HEK293 (cell line): ENCODE measurements around the gene ELOVL1.

ENCODE experiments used
- CTCF ChIA-PET: fragments of 350-600 bp; formaldehyde crosslinking; extraction: SDS; loops from one replicate; lab custom pipeline; 2021; ENCODE audit warnings: antibody characterized with exemption; lab: Yijun Ruan, JAX
- POLR2A ChIA-PET: fragments of 300-600 bp; formaldehyde crosslinking; extraction: SDS; loops from one replicate; lab custom pipeline; 2020; ENCODE audit warnings: antibody characterized with exemption, inconsistent platforms; lab: Yijun Ruan, JAX
- H3K27ac ChIP-seq: fragments of 200-500 bp; sonication (Bioruptor generic); 2 replicates; pipeline ENCODE4 v1.5.1; 2014; ENCODE audit warnings: low read depth, low read length, control low read depth, inconsistent platforms; ENCODE audit errors: extremely low read depth
- H3K36me3 ChIP-seq, 2 experiments: fragments of 200-500 bp in 1 of 2; sonication (Bioruptor generic) in 1 of 2; 1 replicate in 1 of 2; 2 replicates in 1 of 2; pipeline ENCODE4 v1.5.1; 2014 to 2017; ENCODE audit warnings: inconsistent platforms in 2 of 2, low read length in 2 of 2; ENCODE audit not compliant: control insufficient read depth in 2 of 2, insufficient read depth in 1 of 2
- H3K4me1 ChIP-seq: fragments of 200-500 bp; sonication (Bioruptor generic); 2 replicates; pipeline ENCODE4 v1.5.1; 2014; ENCODE audit warnings: mild to moderate bottlenecking, low read length, inconsistent platforms; ENCODE audit not compliant: control insufficient read depth, insufficient read depth
- H3K4me3 ChIP-seq: 2 replicates; pipeline ENCODE4 v1.5.1; 2011; ENCODE audit warnings: low read depth, mild to moderate bottlenecking, control low read depth, low read length, moderate library complexity
- H3K9me3 ChIP-seq: fragments of 200-500 bp; sonication (Bioruptor generic); 2 replicates; pipeline ENCODE4 v1.5.1; 2014; ENCODE audit warnings: low read depth, low read length, inconsistent platforms; ENCODE audit not compliant: control insufficient read depth, insufficient read depth
- GLIS1 ChIP-seq: fragments of 450-650 bp; formaldehyde crosslinking; IDR thresholded peaks from 2 replicates; pipeline ENCODE4 v1.5.1; 2016; ENCODE audit warnings: missing biosample characterization, missing genetic modification characterization
- SCRT1 ChIP-seq: fragments of 450-650 bp; formaldehyde crosslinking; IDR thresholded peaks from 2 replicates; pipeline ENCODE4 v1.5.1; 2016; ENCODE audit warnings: missing biosample characterization, missing genetic modification characterization, borderline replicate concordance
- SP2 ChIP-seq: fragments of 450-650 bp; formaldehyde crosslinking; IDR thresholded peaks from 2 replicates; pipeline ENCODE4 v1.5.1; 2016; ENCODE audit warnings: missing biosample characterization, missing genetic modification characterization
- ZBTB1 ChIP-seq: fragments of 450-650 bp; formaldehyde crosslinking; IDR thresholded peaks from 2 replicates; pipeline ENCODE4 v1.5.1; 2016; ENCODE audit warnings: missing biosample characterization, missing genetic modification characterization
- ZBTB20 ChIP-seq: fragments of 450-650 bp; formaldehyde crosslinking; IDR thresholded peaks from 2 replicates; pipeline ENCODE4 v1.5.1; 2016; ENCODE audit warnings: missing biosample characterization, missing genetic modification characterization
- ZFHX2 ChIP-seq: fragments of 450-650 bp; formaldehyde crosslinking; conservative IDR thresholded peaks from 2 replicates; pipeline ENCODE4 v1.5.1; 2016; ENCODE audit warnings: missing biosample characterization, missing genetic modification characterization
- ZIC2 ChIP-seq: fragments of 450-650 bp; formaldehyde crosslinking; IDR thresholded peaks from 2 replicates; pipeline ENCODE4 v1.5.1; 2016; ENCODE audit warnings: missing biosample characterization, missing genetic modification characterization
- ZNF146 ChIP-seq: fragments of 450-650 bp; formaldehyde crosslinking; IDR thresholded peaks from 2 replicates; pipeline ENCODE4 v1.5.1; 2016; ENCODE audit warnings: missing biosample characterization, missing genetic modification characterization
- ZNF155 ChIP-seq: fragments of 450-650 bp; formaldehyde crosslinking; IDR thresholded peaks from 2 replicates; pipeline ENCODE4 v1.5.1; 2016; ENCODE audit warnings: missing biosample characterization, missing genetic modification characterization
- ZNF174 ChIP-seq: fragments of 450-650 bp; formaldehyde crosslinking; IDR thresholded peaks from 2 replicates; pipeline ENCODE4 v1.5.0; 2017; ENCODE audit warnings: missing biosample characterization, mild to moderate bottlenecking, missing genetic modification characterization
- ZNF19 ChIP-seq: fragments of 450-650 bp; formaldehyde crosslinking; IDR thresholded peaks from 2 replicates; pipeline ENCODE4; 2016; ENCODE audit warnings: missing biosample characterization, missing genetic modification characterization, low read depth
- ZNF24 ChIP-seq: fragments of 450-650 bp; formaldehyde crosslinking; IDR thresholded peaks from 2 replicates; pipeline ENCODE4 v1.5.1; 2016; ENCODE audit warnings: missing biosample characterization, missing genetic modification characterization
- ZNF335 ChIP-seq: fragments of 450-650 bp; formaldehyde crosslinking; conservative IDR thresholded peaks from 2 replicates; pipeline ENCODE4 v1.5.1; 2016; ENCODE audit warnings: missing biosample characterization, missing genetic modification characterization
- ZNF341 ChIP-seq: fragments of 450-650 bp; formaldehyde crosslinking; IDR thresholded peaks from 2 replicates; pipeline ENCODE4; 2016; ENCODE audit warnings: low read depth, missing biosample characterization, missing genetic modification characterization
- ZNF585B ChIP-seq: fragments of 450-650 bp; formaldehyde crosslinking; IDR thresholded peaks from 2 replicates; pipeline ENCODE4 v1.5.1; 2016; ENCODE audit warnings: missing biosample characterization, missing genetic modification characterization
- ZNF596 ChIP-seq: fragments of 450-650 bp; IDR thresholded peaks from 2 replicates; pipeline ENCODE4 v1.5.0; 2018; ENCODE audit warnings: missing biosample characterization, mild to moderate bottlenecking, missing genetic modification characterization, moderate library complexity
- ZNF76 ChIP-seq: fragments of 450-650 bp; formaldehyde crosslinking; IDR thresholded peaks from 2 replicates; pipeline ENCODE4; 2016; ENCODE audit warnings: low read depth, missing biosample characterization, missing genetic modification characterization, borderline replicate concordance
- ZNF785 ChIP-seq: fragments of 450-650 bp; formaldehyde crosslinking; IDR thresholded peaks from 2 replicates; pipeline ENCODE4 v1.5.1; 2016; ENCODE audit warnings: missing biosample characterization, missing genetic modification characterization
- ZNF792 ChIP-seq: fragments of 450-650 bp; formaldehyde crosslinking; IDR thresholded peaks from 2 replicates; pipeline ENCODE4 v1.5.1; 2016; ENCODE audit warnings: missing biosample characterization, missing genetic modification characterization
- TF ChIP-seq, protein P1 (sequence below): fragments of 450-650 bp; formaldehyde crosslinking; IDR thresholded peaks from 2 replicates; pipeline ENCODE4 v1.5.1; 2016; ENCODE audit warnings: missing biosample characterization, missing genetic modification characterization
- TF ChIP-seq, protein P2 (sequence below): fragments of 450-650 bp; formaldehyde crosslinking; IDR thresholded peaks from 2 replicates; pipeline ENCODE4 v1.5.1; 2016; ENCODE audit warnings: missing biosample characterization, missing genetic modification characterization, borderline replicate concordance
- TF ChIP-seq, protein P3 (sequence below): fragments of 450-650 bp; formaldehyde crosslinking; IDR thresholded peaks from 2 replicates; pipeline ENCODE4; 2016; ENCODE audit warnings: missing biosample characterization, missing genetic modification characterization
- TF ChIP-seq, protein P4 (sequence below): fragments of 450-650 bp; formaldehyde crosslinking; conservative IDR thresholded peaks from 2 replicates; pipeline ENCODE4 v1.5.1; 2016; ENCODE audit warnings: low read depth, missing biosample characterization, missing genetic modification characterization
- TF ChIP-seq, protein P5 (sequence below): IDR thresholded peaks from 2 replicates; pipeline ENCODE4 v1.6.1; 2011; ENCODE audit warnings: mild to moderate bottlenecking, low read depth, low read length, borderline replicate concordance

ELOVL1 gene

DNA sequence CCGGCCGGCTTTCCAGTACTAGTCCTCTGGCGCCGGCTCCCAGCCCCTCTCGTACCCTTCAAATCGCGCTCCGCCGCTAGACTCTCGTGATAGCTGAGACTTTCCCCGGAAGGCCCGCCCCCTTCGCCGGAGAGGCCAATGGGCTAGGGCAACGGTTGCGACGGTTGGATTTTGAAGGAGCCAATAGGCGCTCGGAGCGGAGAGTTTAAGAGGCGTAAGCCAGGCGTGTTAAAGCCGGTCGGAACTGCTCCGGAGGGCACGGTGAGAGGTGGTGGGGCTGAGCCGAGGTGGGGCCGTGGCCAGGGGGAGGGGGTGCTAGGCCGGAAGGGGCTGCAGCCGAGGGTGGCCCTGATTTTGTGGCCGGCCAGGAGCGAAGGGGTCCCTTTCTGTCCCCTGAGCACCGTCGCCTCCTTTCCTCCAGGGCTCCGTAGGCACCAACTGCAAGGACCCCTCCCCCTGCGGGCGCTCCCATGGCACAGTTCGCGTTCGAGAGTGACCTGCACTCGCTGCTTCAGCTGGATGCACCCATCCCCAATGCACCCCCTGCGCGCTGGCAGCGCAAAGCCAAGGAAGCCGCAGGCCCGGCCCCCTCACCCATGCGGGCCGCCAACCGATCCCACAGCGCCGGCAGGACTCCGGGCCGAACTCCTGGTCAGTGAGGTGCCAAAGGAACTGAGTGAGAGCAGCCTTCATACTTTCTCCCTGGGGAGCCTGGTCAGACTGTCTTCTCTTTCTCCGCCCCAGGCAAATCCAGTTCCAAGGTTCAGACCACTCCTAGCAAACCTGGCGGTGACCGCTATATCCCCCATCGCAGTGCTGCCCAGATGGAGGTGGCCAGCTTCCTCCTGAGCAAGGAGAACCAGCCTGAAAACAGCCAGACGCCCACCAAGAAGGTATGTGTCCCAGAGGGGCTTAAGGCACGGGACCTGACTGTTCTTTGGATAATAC is 8.8 kb downstream of the ELOVL1 start, which contains the start of gene CDC20:
TSS of gene CDC20 (plus strand) at position 236 of the 948 bp plus-strand sequence. CDS start at position 471, 235 bp downstream.
- H3K4me1 ChIP-seq, result peaks cover 6% of the 10 kb centered on the region
- TF ChIP-seq ZNF585B, result no peak
- no peak for TF ChIP-seq SCRT1
- peak; percentile 7; the same call in 1 of the 2 replicates for TF ChIP-seq ZBTB20 (tag by site-specific recombination)
- TF ChIP-seq, protein P1, sequence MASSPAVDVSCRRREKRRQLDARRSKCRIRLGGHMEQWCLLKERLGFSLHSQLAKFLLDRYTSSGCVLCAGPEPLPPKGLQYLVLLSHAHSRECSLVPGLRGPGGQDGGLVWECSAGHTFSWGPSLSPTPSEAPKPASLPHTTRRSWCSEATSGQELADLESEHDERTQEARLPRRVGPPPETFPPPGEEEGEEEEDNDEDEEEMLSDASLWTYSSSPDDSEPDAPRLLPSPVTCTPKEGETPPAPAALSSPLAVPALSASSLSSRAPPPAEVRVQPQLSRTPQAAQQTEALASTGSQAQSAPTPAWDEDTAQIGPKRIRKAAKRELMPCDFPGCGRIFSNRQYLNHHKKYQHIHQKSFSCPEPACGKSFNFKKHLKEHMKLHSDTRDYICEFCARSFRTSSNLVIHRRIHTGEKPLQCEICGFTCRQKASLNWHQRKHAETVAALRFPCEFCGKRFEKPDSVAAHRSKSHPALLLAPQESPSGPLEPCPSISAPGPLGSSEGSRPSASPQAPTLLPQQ (tag by site-specific recombination), result peak; percentile 81
- no peak for TF ChIP-seq ZNF785
- peak; percentile 95 for TF ChIP-seq SP2 (tag by site-specific recombination)
- TF ChIP-seq ZNF19 (tag by site-specific recombination), result no peak
- peak; percentile 57; the same call in 1 of the 2 replicates for TF ChIP-seq ZNF24 (tag by site-specific recombination)
- TF ChIP-seq, protein P2, sequence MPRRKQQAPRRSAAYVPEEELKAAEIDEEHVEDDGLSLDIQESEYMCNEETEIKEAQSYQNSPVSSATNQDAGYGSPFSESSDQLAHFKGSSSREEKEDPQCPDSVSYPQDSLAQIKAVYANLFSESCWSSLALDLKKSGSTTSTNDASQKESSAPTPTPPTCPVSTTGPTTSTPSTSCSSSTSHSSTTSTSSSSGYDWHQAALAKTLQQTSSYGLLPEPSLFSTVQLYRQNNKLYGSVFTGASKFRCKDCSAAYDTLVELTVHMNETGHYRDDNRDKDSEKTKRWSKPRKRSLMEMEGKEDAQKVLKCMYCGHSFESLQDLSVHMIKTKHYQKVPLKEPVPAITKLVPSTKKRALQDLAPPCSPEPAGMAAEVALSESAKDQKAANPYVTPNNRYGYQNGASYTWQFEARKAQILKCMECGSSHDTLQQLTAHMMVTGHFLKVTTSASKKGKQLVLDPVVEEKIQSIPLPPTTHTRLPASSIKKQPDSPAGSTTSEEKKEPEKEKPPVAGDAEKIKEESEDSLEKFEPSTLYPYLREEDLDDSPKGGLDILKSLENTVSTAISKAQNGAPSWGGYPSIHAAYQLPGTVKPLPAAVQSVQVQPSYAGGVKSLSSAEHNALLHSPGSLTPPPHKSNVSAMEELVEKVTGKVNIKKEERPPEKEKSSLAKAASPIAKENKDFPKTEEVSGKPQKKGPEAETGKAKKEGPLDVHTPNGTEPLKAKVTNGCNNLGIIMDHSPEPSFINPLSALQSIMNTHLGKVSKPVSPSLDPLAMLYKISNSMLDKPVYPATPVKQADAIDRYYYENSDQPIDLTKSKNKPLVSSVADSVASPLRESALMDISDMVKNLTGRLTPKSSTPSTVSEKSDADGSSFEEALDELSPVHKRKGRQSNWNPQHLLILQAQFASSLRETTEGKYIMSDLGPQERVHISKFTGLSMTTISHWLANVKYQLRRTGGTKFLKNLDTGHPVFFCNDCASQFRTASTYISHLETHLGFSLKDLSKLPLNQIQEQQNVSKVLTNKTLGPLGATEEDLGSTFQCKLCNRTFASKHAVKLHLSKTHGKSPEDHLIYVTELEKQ (tag by site-specific recombination), result 0 out of 2 replicates have a peak, but pooled peaks have one; percentile 10
- peak; percentile 75; the same call in 1 of the 2 replicates for TF ChIP-seq ZNF792 (tag by site-specific recombination)
- no peak for TF ChIP-seq ZNF596
- peak; percentile 53 for TF ChIP-seq ZNF341 (tag by site-specific recombination)
- TF ChIP-seq, protein P3, sequence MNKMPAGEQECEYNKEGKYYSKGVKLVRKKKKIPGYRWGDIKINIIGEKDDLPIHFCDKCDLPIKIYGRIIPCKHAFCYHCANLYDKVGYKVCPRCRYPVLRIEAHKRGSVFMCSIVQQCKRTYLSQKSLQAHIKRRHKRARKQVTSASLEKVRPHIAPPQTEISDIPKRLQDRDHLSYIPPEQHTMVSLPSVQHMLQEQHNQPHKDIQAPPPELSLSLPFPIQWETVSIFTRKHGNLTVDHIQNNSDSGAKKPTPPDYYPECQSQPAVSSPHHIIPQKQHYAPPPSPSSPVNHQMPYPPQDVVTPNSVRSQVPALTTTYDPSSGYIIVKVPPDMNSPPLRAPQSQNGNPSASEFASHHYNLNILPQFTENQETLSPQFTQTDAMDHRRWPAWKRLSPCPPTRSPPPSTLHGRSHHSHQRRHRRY (tag by site-specific recombination), result no peak
- TF ChIP-seq ZNF76 (tag by site-specific recombination), result peak; percentile 59; the same call in 1 of the 2 replicates
- TF ChIP-seq, protein P4, sequence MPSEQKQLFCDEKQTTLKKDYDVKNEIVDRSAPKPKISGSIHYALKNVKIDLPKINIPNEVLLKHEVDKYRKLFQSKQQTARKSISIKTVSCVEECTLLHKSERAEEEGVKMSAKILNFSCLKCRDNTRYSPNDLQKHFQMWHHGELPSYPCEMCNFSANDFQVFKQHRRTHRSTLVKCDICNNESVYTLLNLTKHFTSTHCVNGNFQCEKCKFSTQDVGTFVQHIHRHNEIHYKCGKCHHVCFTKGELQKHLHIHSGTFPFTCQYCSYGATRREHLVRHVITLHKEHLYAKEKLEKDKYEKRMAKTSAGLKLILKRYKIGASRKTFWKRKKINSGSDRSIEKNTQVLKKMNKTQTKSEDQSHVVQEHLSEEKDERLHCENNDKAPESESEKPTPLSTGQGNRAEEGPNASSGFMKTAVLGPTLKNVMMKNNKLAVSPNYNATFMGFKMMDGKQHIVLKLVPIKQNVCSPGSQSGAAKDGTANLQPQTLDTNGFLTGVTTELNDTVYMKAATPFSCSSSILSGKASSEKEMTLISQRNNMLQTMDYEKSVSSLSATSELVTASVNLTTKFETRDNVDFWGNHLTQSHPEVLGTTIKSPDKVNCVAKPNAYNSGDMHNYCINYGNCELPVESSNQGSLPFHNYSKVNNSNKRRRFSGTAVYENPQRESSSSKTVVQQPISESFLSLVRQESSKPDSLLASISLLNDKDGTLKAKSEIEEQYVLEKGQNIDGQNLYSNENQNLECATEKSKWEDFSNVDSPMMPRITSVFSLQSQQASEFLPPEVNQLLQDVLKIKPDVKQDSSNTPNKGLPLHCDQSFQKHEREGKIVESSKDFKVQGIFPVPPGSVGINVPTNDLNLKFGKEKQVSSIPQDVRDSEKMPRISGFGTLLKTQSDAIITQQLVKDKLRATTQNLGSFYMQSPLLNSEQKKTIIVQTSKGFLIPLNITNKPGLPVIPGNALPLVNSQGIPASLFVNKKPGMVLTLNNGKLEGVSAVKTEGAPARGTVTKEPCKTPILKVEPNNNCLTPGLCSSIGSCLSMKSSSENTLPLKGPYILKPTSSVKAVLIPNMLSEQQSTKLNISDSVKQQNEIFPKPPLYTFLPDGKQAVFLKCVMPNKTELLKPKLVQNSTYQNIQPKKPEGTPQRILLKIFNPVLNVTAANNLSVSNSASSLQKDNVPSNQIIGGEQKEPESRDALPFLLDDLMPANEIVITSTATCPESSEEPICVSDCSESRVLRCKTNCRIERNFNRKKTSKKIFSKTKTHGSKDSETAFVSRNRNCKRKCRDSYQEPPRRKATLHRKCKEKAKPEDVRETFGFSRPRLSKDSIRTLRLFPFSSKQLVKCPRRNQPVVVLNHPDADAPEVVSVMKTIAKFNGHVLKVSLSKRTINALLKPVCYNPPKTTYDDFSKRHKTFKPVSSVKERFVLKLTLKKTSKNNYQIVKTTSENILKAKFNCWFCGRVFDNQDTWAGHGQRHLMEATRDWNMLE, result peak; percentile 37; the same call in 1 of the 2 replicates
- TF ChIP-seq ZBTB1 (tag by site-specific recombination), result no peak
- TF ChIP-seq, protein P5, sequence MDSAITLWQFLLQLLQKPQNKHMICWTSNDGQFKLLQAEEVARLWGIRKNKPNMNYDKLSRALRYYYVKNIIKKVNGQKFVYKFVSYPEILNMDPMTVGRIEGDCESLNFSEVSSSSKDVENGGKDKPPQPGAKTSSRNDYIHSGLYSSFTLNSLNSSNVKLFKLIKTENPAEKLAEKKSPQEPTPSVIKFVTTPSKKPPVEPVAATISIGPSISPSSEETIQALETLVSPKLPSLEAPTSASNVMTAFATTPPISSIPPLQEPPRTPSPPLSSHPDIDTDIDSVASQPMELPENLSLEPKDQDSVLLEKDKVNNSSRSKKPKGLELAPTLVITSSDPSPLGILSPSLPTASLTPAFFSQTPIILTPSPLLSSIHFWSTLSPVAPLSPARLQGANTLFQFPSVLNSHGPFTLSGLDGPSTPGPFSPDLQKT, result no peak
- peak; percentile 69 for TF ChIP-seq ZNF335 (tag by site-specific recombination)
- TF ChIP-seq ZNF174 (tag by site-specific recombination), result no peak
- TF ChIP-seq ZIC2 (tag by site-specific recombination), result 0 out of 2 replicates have a peak, but pooled peaks have one; percentile 12
- no peak for TF ChIP-seq ZNF155 (tag by site-specific recombination)
- peak; percentile 49 for TF ChIP-seq GLIS1 (tag by site-specific recombination)
- TF ChIP-seq ZNF146 (tag by site-specific recombination), result no peak
- no peak for TF ChIP-seq ZFHX2 (tag by site-specific recombination)

More for the DNA sequence above, 8.8 kb downstream of the ELOVL1 start, which contains the start of gene CDC20:
- CTCF ChIA-PET, result interaction anchor here (0.8 to 3.2 kb wide), 10 partner anchors 9 to 132 kb away, joined by 3 to 11 read pairs (median 6); partner anchors contain the start of genes ELOVL1, MED8 and SZT2
- Histone ChIP-seq H3K27ac (peak within 1 kb of the TSS; percentile 92), H3K4me3 (peak within 1 kb of the TSS; percentile 86), H3K9me3 (no peaks in the 10 kb centered on the region), H3K36me3 (peaks cover 17 to 49% of the 10 kb centered on the region in 2 experiments)
- POLR2A ChIA-PET, result interaction anchor here (0.6 to 2.5 kb wide), 25 partner anchors 8 to 1416 kb away, joined by 3 to 34 read pairs (median 5); partner anchors contain the start of genes ELOVL1, KDM4A, MED8 and RPS8
